ENCODE data around the gene NAA38. TPM values are rescaled to one million over a fixed set of nuclear protein-coding genes. Genes with fewer than 3 reads are reported as not detected.

The NAA38 gene
- polyA plus RNA-seq, 1 donor (not counting 4 experiments of a cell fraction or from before 2014, with no cell fraction given) = 70.9 TPM

DNA sequence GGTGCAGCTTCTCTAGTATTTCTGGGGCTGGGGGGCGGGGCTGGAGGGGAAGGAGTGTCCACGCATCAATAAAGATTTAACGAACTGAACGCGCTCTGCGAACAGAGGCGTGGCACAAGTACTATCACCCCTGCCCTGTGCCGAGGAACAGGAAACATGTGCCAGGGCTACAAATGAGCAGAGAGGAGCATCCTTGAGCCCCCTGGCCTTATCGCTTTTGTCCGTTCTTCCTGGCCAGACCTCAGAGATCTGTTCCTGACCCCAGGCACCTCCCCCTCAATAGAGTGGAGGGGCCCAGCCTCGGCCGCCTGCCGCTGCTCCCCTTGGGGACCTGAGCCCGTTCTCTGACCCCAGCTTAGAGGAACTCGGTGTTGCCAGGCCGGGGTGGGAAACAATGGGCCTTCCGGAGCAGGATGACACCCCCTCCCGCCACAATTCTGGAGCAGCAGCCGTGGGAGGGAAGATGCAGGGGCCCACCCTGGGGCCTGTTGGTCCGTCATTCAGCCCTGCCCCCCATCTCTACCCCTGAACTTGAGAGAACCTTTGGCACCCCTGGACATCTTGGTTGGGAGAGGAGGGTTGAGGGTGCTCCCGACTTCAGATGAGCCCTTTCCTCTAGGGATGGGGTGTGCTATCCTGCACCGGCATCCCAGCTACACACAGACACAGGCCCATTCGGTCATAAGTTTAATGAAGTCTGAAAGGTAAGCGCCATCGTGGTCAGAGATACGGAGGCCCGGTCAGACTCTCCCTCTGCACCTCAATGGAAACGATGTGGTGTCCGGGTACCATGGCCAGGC is 1.1 kb downstream of the NAA38 start:
- FAIRE-seq (no peak), DNase-seq (ENCODE audit: low read depth, low spot score) (no peak)
- H2AFZ ChIP-seq (ENCODE audit: control insufficient read depth, low read length) = no peak overlapping the region

DNA sequence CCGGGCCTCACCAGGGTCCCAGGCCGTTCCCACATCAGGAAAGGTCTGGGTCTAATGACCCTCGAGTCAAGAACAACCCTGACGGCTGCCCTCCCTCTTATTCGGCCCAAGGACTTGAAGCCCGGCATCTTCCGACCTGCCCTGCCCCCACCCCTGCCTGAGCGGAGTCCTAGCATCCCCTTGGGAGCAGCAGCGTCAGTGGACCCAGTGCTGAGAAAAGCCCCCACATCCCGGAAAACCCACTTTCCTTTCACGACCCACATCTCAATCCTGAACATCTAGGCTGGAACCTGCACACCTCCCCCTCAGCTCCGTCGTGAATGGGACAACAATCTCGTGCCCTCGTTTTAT is 1.7 kb downstream of the NAA38 start:
- H3K9me3 ChIP-seq (ENCODE audit: control insufficient read depth, low read depth, low read length) = no peaks in the 10 kb centered on the region
- peak overlapping the region; percentile 97 for H3K4me2 ChIP-seq (ENCODE audit: control insufficient read depth, extremely low read depth, insufficient read depth, low read depth, low read length)
- H3K9me1 ChIP-seq (ENCODE audit: control insufficient read depth, extremely low read depth, insufficient read depth, low read length) = no peaks in the 10 kb centered on the region
- TF ChIP-seq, protein P1, sequence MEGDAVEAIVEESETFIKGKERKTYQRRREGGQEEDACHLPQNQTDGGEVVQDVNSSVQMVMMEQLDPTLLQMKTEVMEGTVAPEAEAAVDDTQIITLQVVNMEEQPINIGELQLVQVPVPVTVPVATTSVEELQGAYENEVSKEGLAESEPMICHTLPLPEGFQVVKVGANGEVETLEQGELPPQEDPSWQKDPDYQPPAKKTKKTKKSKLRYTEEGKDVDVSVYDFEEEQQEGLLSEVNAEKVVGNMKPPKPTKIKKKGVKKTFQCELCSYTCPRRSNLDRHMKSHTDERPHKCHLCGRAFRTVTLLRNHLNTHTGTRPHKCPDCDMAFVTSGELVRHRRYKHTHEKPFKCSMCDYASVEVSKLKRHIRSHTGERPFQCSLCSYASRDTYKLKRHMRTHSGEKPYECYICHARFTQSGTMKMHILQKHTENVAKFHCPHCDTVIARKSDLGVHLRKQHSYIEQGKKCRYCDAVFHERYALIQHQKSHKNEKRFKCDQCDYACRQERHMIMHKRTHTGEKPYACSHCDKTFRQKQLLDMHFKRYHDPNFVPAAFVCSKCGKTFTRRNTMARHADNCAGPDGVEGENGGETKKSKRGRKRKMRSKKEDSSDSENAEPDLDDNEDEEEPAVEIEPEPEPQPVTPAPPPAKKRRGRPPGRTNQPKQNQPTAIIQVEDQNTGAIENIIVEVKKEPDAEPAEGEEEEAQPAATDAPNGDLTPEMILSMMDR (optimal IDR thresholded peaks at IDR 0.05 in 1 of 3, IDR thresholded peaks at IDR 0.05 in 1 of 3, conservative IDR thresholded peaks at IDR 0.05 in 1 of 3; ENCODE audit: extremely low read depth in 1 of 3, insufficient read depth in 2 of 3, low read length in 3 of 3) = no peak
- no peak for TF ChIP-seq EZH2 (IDR thresholded peaks at IDR 0.05; ENCODE audit: low read length)
- dilution Hi-C loops (cut with MboI; ENCODE audit: extremely low pct_ligation_motif_present, low sequenced_read_pairs) = no loop called here
- peaks cover 32% of the 10 kb centered on the region for H3K79me2 ChIP-seq (ENCODE audit: control insufficient read depth, insufficient read depth, low read length)
- no peaks in the 10 kb centered on the region for H3K27me3 ChIP-seq (ENCODE audit: control insufficient read depth, extremely low read depth, insufficient read depth, low read length)
- FAIRE-seq (no peak), DNase-seq (ENCODE audit: low read depth, low spot score) (no peak)
- H3K27ac ChIP-seq (ENCODE audit: control insufficient read depth, insufficient read depth, low read length) = no peak overlapping the region
- H3K4me3 ChIP-seq (ENCODE audit: control insufficient read depth in 2 of 3, extremely low read depth in 1 of 3, insufficient read depth in 2 of 3, low read depth in 1 of 3, low read length in 3 of 3) = peak overlapping the region in 2 of 3 experiments; percentile 64 to 98
- H2AFZ ChIP-seq (ENCODE audit: control insufficient read depth, low read length) = no peak overlapping the region
- H3K36me3 ChIP-seq (ENCODE audit: control insufficient read depth in 2 of 2, extremely low read depth in 1 of 2, insufficient read depth in 2 of 2, low read length in 2 of 2) = peaks cover 20 to 28% of the 10 kb centered on the region in 2 experiments
- H3K4me1 ChIP-seq (ENCODE audit: control insufficient read depth, extremely low read depth, insufficient read depth, low read length) = peaks cover 45% of the 10 kb centered on the region
- H3K9ac ChIP-seq (ENCODE audit: control insufficient read depth, extremely low read depth, insufficient read depth, low read length) = peak overlapping the region; percentile 79
- H4K20me1 ChIP-seq (ENCODE audit: control insufficient read depth, extremely low read depth, insufficient read depth, low read length) = peaks cover 8% of the 10 kb centered on the region

More for the DNA sequence above, 1.1 kb downstream of the NAA38 start:
- peaks cover 8% of the 10 kb centered on the region for H4K20me1 ChIP-seq (ENCODE audit: control insufficient read depth, extremely low read depth, insufficient read depth, low read length)
- peak overlapping the region; percentile 73 for H3K27ac ChIP-seq (ENCODE audit: control insufficient read depth, insufficient read depth, low read length)
- peaks cover 42% of the 10 kb centered on the region for H3K4me1 ChIP-seq (ENCODE audit: control insufficient read depth, extremely low read depth, insufficient read depth, low read length)
- TF ChIP-seq, protein P1 (optimal IDR thresholded peaks at IDR 0.05 in 1 of 3, IDR thresholded peaks at IDR 0.05 in 1 of 3, conservative IDR thresholded peaks at IDR 0.05 in 1 of 3; ENCODE audit: extremely low read depth in 1 of 3, insufficient read depth in 2 of 3, low read length in 3 of 3) = no peak
- TF ChIP-seq EZH2 (IDR thresholded peaks at IDR 0.05; ENCODE audit: low read length) = no peak
- H3K79me2 ChIP-seq (ENCODE audit: control insufficient read depth, insufficient read depth, low read length) = peaks cover 32% of the 10 kb centered on the region
- no peaks in the 10 kb centered on the region for H3K27me3 ChIP-seq (ENCODE audit: control insufficient read depth, extremely low read depth, insufficient read depth, low read length)
- no peaks in the 10 kb centered on the region for H3K9me3 ChIP-seq (ENCODE audit: control insufficient read depth, low read depth, low read length)
- peak overlapping the region; percentile 97 for H3K4me2 ChIP-seq (ENCODE audit: control insufficient read depth, extremely low read depth, insufficient read depth, low read depth, low read length)
- dilution Hi-C loops (cut with MboI; ENCODE audit: extremely low pct_ligation_motif_present, low sequenced_read_pairs) = no loop called here
- H3K9me1 ChIP-seq (ENCODE audit: control insufficient read depth, extremely low read depth, insufficient read depth, low read length) = no peaks in the 10 kb centered on the region
- peaks cover 16 to 22% of the 10 kb centered on the region in 2 experiments for H3K36me3 ChIP-seq (ENCODE audit: control insufficient read depth in 2 of 2, extremely low read depth in 1 of 2, insufficient read depth in 2 of 2, low read length in 2 of 2)
- H3K4me3 ChIP-seq (ENCODE audit: control insufficient read depth in 2 of 3, extremely low read depth in 1 of 3, insufficient read depth in 2 of 3, low read depth in 1 of 3, low read length in 3 of 3) = peak overlapping the region; percentile 57 to 98 (median 64)
- H3K9ac ChIP-seq (ENCODE audit: control insufficient read depth, extremely low read depth, insufficient read depth, low read length) = peak overlapping the region; percentile 79
